Measurements from ENCODE around the gene ATL3.
A peak's percentile ranks its signal among the peaks of the same experiment; 100 is the strongest.
"Not testable (repeated sequence)": the region's sequence is repeated elsewhere in the genome, so short reads cannot be mapped to it uniquely, and the experiment has no call there.

ATL3 gene

DNA sequence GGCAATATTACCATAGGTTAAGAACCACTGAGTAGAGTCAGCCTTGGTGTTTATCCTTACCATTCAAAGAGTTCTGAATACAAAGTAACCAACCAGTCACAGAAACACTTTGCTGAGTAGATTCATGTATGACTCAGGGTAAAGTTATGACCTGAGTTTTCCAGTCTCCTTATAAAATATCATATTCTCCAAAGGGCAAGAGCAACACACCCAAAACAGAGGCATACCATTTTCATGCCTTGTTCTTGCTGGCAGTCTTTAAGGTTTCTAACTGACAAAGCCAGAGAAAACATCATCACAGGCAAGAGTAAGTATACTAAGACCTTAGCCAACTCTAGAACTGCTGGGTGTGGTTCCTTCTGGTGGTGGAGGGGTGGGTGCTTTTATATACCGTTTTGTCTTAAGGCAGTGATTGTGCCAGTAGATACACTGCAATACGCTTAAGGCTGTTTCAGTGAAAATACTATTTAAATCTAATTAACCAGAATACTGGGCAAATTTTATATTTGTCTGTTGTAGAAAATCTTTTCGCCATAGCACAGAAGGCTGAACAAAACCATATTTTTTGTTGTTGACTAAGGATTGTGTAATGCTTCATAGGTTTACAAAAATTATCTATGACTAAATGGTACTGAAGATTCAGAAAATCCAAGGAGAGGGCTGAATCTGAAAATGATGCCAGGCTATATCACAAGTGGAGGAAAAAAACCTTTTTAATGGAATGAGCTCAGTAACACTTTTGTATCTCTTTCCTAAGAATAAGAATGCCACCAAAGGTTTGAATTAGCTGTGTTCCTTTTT, 3.0 kb downstream of the ATL3 start:
- H3K4me1 Mint-ChIP-seq (ENCODE audit: low read depth) = peaks cover 63% of the 10 kb centered on the region
- H3K27me3 Mint-ChIP-seq = no peaks in the 10 kb centered on the region
- H3K4me3 Mint-ChIP-seq = peak overlapping the region; percentile 18
- DNase-seq = no peak
- peaks cover 20% of the 10 kb centered on the region for H3K36me3 Mint-ChIP-seq (ENCODE audit: low read depth)
- peak overlapping the region; percentile 85 for H3K27ac Mint-ChIP-seq
- no peaks in the 10 kb centered on the region for H3K9me3 Mint-ChIP-seq

DNA sequence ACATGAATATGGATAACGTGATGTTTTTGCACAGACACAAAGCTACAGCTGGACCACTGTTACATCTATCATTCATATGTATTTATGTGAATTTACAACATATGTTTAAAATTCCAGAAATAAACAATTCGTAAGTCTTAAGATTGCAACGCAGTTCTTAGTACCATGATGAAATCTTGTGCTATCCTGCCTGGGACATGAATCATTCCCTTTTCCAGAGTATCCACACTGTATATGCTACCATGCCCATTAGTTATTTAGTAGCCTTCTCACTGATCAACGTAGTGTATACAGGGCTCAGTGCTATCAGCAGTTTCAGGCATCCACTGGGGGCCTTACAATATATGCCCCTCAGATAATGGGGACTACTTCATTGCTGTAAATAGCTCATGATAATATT, 4.3 kb downstream of the ATL3 start:
- H3K4me3 Mint-ChIP-seq = no peak overlapping the region
- H3K27me3 Mint-ChIP-seq = no peaks in the 10 kb centered on the region
- no peak overlapping the region for H3K27ac Mint-ChIP-seq
- H3K36me3 Mint-ChIP-seq (ENCODE audit: low read depth) = peaks cover 20% of the 10 kb centered on the region
- no peaks in the 10 kb centered on the region for H3K9me3 Mint-ChIP-seq
- DNase-seq = no peak
- H3K4me1 Mint-ChIP-seq (ENCODE audit: low read depth) = peaks cover 61% of the 10 kb centered on the region

DNA sequence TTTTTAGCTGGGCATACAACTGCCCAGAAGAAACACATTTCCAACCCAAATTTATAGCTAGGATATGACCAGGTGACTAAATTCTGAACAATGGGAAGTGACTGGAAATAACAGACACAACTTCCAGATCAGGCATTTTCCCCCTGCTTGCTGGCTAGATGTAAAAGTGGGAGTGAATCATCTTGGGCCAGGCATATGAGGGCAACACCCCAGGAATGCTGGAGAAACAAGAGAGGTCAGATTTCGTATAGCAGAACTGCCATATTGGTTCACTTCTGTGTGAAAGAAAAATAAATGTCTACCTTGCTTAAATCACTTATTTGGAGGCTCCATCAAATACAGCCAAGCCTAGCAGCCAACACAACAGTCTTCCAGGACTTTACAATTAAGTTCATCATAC, 7.4 kb downstream of the ATL3 start:
- peaks cover 17% of the 10 kb centered on the region for H3K36me3 Mint-ChIP-seq (ENCODE audit: low read depth)
- no peak overlapping the region for H3K27ac Mint-ChIP-seq
- no peaks in the 10 kb centered on the region for H3K9me3 Mint-ChIP-seq
- peaks cover 54% of the 10 kb centered on the region for H3K4me1 Mint-ChIP-seq (ENCODE audit: low read depth)
- DNase-seq = no peak
- H3K4me3 Mint-ChIP-seq = no peak overlapping the region
- H3K27me3 Mint-ChIP-seq = no peaks in the 10 kb centered on the region

DNA sequence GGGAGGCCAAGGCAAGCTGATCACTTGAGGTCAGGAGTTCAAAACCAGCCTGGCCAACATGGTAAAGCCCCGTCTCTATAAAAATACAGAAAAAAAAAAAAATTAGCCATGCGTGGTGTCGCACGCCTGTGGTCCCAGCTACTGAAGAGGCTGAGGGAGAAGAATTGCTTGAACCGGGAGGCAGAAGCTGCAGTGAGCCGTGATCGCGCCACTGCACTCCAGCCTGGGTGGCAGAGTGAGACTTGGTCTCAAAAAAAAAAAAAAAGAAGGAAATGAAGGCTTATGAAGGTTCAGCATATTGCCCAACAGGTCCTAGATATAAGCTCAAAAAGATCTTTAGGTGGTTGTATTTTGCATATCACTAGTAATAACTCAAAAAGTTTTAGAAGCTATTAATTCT, 10.2 kb downstream of the ATL3 start:
- no peak overlapping the region for H3K27ac Mint-ChIP-seq
- DNase-seq = no peak
- peaks cover 28% of the 10 kb centered on the region for H3K36me3 Mint-ChIP-seq (ENCODE audit: low read depth)
- peaks cover 33% of the 10 kb centered on the region for H3K4me1 Mint-ChIP-seq (ENCODE audit: low read depth)
- H3K27me3 Mint-ChIP-seq = no peaks in the 10 kb centered on the region
- H3K9me3 Mint-ChIP-seq = no peaks in the 10 kb centered on the region
- no peak overlapping the region for H3K4me3 Mint-ChIP-seq

DNA sequence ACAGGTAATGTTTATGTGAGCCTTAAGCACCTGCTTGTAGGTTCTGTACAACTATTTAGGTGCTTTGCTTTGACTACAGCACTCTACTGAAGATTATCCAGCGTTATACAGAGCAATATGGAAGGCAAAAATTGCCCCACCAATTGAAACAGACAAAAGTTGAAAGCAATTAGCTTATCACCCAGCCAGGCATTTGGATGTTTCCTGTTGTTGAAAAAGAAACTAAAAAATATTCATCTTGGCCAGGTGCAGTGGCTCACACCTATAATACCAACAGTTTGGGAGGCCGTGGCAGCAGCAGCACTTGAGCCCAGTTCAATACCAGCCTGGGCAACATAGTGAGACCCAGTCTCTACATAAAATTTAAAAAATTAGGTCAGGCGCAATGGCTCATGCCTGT, 18.5 kb downstream of the ATL3 start:
- Mint-ChIP-seq H3K9me3 (no peaks in the 10 kb centered on the region), H3K27me3 (no peaks in the 10 kb centered on the region), H3K4me3 (no peak overlapping the region), H3K36me3 (ENCODE audit: low read depth) (peaks cover 64% of the 10 kb centered on the region), H3K27ac (no peak overlapping the region), H3K4me1 (ENCODE audit: low read depth) (peaks cover 17% of the 10 kb centered on the region)
- no peak for DNase-seq

DNA sequence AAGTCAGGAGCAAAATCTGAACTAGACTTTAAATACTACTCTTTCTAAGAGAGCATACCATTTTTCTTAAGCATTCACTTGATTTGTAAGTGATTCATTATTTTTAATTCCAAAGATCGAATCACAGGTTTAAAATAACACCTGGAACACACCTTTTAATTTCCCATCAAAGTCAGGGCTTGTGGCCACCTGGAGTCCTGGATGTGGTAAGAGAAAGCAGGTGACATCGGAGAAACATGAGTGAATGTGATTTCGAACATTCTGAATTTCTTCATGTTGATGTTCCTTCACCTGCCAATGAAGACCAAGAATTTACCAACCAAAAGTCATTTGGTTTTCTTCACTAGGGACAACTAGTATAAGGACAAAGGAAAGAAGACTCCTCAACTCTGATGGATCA, 28.0 kb downstream of the ATL3 start:
- no peaks in the 10 kb centered on the region for H3K27me3 Mint-ChIP-seq
- H3K9me3 Mint-ChIP-seq = no peaks in the 10 kb centered on the region
- H3K27ac Mint-ChIP-seq = peak overlapping the region; percentile 4
- no peak for DNase-seq
- peaks cover 68% of the 10 kb centered on the region for H3K36me3 Mint-ChIP-seq (ENCODE audit: low read depth)
- no peak overlapping the region for H3K4me3 Mint-ChIP-seq
- no peaks in the 10 kb centered on the region for H3K4me1 Mint-ChIP-seq (ENCODE audit: low read depth)

DNA sequence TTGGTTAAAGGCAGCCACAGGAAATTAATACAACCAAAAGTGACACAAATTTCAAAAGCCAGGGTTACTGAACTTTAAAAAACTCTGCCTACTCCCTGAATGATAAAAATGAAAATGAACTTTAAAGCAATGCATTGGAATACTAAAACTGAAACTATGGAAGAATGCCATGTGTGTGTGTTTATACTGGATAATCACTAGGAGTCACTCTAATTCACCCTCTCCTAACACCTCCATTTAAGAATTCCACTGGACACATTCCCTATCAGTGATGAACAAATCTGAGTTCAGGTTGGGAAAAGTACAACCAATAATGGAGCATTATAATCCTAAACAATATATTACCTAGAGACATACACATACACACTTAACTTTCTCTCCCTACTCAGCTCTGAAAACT, 29.4 kb downstream of the ATL3 start:
- Mint-ChIP-seq H3K9me3 (no peaks in the 10 kb centered on the region), H3K4me3 (no peak overlapping the region), H3K4me1 (ENCODE audit: low read depth) (peaks cover 3% of the 10 kb centered on the region), H3K36me3 (ENCODE audit: low read depth) (peaks cover 64% of the 10 kb centered on the region), H3K27ac (peak overlapping the region; percentile 47), H3K27me3 (no peaks in the 10 kb centered on the region)
- no peak for DNase-seq

DNA sequence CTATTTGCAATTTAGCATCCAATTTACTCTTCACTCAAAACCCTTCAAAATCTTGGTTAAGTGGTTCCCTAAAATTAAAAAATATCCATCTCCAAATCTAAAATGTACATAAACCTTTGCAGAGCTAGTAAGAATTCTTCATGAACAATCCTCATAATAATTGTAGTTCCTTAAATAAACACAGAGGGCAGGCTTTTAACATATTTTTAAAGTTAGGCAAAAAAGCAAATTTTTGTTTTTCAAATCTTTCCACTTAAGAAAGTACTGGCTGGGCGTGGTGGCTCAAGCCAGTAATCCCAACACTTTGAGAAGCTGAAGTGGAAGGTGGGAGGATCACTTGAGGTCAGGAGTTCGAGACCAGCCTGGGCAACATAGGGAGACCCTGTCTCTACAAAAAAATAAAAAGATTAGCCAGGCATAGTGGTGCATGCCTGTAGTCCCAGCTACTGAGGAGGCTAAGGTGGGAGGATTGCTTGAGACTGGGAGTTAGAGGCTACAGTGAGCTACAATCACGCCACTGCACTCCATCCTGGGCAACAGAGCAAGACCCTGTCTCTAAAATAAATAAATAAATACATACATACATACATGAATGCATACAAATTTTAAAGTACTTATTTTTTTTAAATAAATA, 31.9 kb downstream of the ATL3 start:
- Mint-ChIP-seq H3K27ac (no peak overlapping the region), H3K36me3 (ENCODE audit: low read depth) (peaks cover 59% of the 10 kb centered on the region), H3K4me1 (ENCODE audit: low read depth) (peaks cover 3% of the 10 kb centered on the region), H3K27me3 (no peaks in the 10 kb centered on the region), H3K9me3 (no peaks in the 10 kb centered on the region), H3K4me3 (no peak overlapping the region)
- DNase-seq = no peak

DNA sequence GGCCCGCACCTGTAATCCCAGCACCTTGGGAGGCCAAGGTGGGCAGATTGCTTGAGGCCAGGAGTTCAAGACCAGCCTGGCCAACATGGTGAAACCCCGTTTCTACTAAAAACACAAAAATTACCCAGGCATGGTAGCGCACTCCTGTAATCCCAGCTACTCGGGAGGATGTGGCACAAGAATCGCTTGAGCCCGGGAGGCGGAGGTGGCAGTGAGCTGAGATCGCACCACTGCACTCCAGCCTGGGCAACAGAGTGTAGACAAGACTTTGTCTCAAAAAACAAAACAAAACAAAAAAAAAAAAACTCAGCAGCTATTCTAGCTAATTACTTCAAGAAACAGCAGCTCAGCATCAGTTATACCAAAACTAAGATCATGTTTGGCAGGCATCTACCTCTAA, 32.7 kb downstream of the ATL3 start:
- H3K27me3 Mint-ChIP-seq; H3K4me3 Mint-ChIP-seq; H3K27ac Mint-ChIP-seq; H3K4me1 Mint-ChIP-seq (ENCODE audit: low read depth); H3K9me3 Mint-ChIP-seq; DNase-seq: not testable (repeated sequence)
- H3K36me3 Mint-ChIP-seq (ENCODE audit: low read depth) = peaks cover 54% of the 10 kb centered on the region

DNA sequence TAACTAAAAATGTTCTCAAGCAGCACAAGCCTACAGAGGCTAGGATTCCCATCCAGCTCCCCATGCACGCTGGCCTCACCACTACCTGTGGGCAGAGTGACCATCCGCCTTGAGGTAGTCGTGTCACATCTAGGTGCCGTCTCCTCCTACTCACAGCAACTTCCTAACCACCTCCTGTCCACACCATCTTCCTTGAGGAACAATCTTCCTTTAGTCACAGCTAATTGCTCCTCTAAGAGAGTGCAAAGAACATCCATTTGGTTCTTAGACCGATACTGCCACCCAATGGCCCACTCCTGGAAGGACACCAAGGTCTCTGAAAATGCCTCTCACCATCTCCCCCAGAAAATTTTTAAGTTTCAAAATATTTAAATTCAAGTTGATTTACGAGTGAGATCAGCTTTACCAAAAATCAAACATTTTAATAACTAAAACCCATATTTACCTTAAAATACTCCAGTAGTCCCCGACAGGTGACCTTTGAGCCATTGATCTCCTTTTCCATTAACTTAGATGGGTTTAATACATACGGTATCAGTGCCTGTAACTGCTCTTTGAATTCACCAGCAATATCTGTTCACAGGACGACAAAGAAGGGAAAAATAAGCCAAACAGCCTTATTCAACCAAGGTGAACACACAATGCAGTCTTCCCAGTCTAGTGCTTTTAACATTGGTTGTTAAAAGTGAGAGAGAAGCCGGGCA, 35.3 kb downstream of the ATL3 start:
- DNase-seq = peak; percentile 71
- Mint-ChIP-seq H3K36me3 (ENCODE audit: low read depth) (peaks cover 52% of the 10 kb centered on the region), H3K4me1 (ENCODE audit: low read depth) (peaks cover 16% of the 10 kb centered on the region), H3K27ac (no peak overlapping the region), H3K27me3 (no peaks in the 10 kb centered on the region), H3K4me3 (no peak overlapping the region), H3K9me3 (no peaks in the 10 kb centered on the region)

DNA sequence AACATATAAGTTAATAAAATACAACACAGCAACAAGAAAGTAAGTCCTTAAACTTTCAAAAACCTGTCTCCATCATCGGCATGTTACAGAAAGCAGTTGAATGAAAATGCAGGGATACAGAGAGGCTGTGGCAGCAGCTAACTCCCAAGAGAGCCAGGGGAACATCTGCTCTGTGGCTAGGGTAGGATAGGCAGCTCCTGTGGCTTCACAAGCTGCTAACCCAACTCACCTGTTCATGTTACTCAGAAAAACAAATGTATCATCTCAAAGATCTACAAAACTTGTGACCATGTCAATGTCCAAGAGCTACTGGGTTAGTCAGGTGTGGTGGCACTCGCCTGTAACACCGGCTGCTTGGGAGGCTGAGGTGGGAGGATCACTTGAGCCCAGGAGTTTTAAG, 41.8 kb downstream of the ATL3 start:
- Mint-ChIP-seq H3K4me3 (no peak overlapping the region), H3K4me1 (ENCODE audit: low read depth) (peaks cover 23% of the 10 kb centered on the region), H3K27me3 (no peaks in the 10 kb centered on the region), H3K36me3 (ENCODE audit: low read depth) (peaks cover 58% of the 10 kb centered on the region), H3K9me3 (no peaks in the 10 kb centered on the region), H3K27ac (no peak overlapping the region)
- no peak for DNase-seq

DNA sequence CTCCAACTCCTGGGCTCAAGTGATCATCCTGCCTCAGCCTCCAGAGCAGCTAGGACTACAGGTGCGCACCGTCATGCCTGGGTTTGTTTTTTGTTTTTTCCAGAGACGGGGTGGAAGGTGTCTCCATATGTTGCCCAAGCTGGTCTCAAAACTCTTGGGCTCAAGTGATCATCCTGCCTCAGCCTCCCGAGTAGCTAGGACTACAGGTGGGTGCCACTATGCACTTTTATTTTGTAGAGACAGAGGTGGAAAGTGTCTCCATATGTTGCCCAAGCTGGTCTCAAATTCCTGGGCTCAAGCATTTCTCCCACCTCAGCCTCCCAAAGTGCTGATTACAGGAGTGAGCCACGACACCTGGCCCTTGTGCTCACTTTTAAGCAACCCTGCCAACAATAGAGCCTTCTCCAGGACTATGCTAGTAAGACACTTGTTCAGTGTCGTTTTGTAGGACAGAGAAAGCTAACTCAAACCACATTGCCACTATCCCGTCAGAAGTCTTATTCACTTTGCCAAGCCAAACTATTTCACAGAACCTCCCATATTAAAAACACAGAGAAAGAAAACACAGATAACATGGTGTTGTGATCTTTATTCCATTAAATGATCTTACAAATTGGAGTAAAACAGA, 47.5 kb downstream of the ATL3 start:
- Mint-ChIP-seq H3K9me3 (no peaks in the 10 kb centered on the region), H3K36me3 (ENCODE audit: low read depth) (peaks cover 13% of the 10 kb centered on the region), H3K27me3 (no peaks in the 10 kb centered on the region), H3K27ac (no peak overlapping the region), H3K4me1 (ENCODE audit: low read depth) (peaks cover 12% of the 10 kb centered on the region), H3K4me3 (no peak overlapping the region)
- DNase-seq = no peak

DNA sequence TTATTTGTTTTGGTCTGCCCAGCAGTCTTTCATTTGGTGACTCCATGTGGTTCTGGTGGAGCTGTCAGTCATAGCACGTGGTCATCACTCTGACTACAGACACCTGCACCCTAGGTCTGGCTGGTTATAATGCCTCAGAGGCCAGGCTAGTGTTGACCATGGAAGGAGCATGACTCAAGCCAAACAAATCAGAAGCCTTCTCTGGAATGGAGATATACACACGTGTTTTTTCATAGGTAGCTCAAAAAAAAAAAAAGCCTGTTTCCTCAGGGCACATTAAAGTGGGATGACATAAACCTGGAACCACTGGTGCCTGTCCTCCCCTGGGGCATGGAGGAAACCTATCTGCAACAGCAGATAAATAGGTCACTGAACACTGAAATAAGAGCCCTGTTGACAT, 48.9 kb downstream of the ATL3 start:
- H3K9me3 Mint-ChIP-seq = no peaks in the 10 kb centered on the region
- H3K27ac Mint-ChIP-seq = no peak overlapping the region
- peaks cover 6% of the 10 kb centered on the region for H3K4me1 Mint-ChIP-seq (ENCODE audit: low read depth)

DNA sequence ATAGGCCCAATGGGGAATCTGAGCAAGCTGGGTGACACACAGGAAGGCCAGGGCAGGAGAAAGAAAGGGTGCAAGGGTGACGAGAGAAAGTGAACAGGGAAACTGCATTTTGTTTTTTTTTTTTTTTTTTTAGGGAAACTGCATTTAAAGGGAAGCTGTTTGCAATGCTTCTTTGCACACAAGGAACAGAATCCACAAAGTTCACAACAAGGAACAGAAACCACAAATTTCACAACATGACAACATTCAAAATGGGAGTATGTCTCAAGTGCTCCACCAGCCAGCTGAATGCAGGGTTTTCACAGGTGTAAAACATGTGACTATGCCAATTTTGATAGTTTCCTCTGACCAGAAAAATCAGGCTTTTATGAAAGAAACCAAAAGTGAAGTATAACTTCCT, 50.1 kb downstream of the ATL3 start:
- no peak overlapping the region for H3K4me3 Mint-ChIP-seq

More for the DNA sequence above, 48.9 kb downstream of the ATL3 start:
- H3K36me3 Mint-ChIP-seq (ENCODE audit: low read depth) = peaks cover 4% of the 10 kb centered on the region
- no peak overlapping the region for H3K4me3 Mint-ChIP-seq
- H3K27me3 Mint-ChIP-seq = no peaks in the 10 kb centered on the region
- no peak for DNase-seq

DNA sequence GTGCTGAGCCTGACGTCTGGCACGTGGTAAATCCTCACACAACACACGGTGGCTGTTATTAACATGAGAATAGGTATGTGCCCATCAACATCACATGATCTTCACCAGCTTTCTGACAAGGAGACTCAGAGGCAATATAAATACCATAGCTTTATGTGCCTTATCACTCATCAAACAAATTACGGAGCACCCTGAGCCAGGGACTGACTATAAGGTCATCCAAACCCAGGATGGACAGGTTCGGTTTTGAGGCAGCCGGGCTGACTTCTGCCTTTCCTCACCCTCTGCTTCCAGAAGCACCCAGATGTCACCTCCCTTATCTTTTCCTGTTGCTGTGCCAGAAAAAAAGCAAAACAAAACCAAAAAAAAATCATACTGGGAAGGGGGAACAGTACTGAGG, 51.2 kb downstream of the ATL3 start:
- DNase-seq = no peak
- peaks cover 6% of the 10 kb centered on the region for H3K4me1 Mint-ChIP-seq (ENCODE audit: low read depth)
- H3K9me3 Mint-ChIP-seq = no peaks in the 10 kb centered on the region
- no peaks in the 10 kb centered on the region for H3K36me3 Mint-ChIP-seq (ENCODE audit: low read depth)
- no peak overlapping the region for H3K4me3 Mint-ChIP-seq
- no peaks in the 10 kb centered on the region for H3K27me3 Mint-ChIP-seq
- no peak overlapping the region for H3K27ac Mint-ChIP-seq

More for the DNA sequence above, 50.1 kb downstream of the ATL3 start:
- DNase-seq = no peak
- H3K36me3 Mint-ChIP-seq (ENCODE audit: low read depth) = no peaks in the 10 kb centered on the region
- H3K4me1 Mint-ChIP-seq (ENCODE audit: low read depth) = peaks cover 6% of the 10 kb centered on the region
- H3K27ac Mint-ChIP-seq = no peak overlapping the region
- H3K9me3 Mint-ChIP-seq = no peaks in the 10 kb centered on the region
- no peaks in the 10 kb centered on the region for H3K27me3 Mint-ChIP-seq
